ENCODE measurements around the gene CSRNP3.
A peak's percentile ranks its signal among the peaks of the same experiment; 100 is the strongest.

The CSRNP3 gene

GRCh38 chr2:165691615-165692014 lies 222.1 kb downstream of the CSRNP3 start:
- H3K4me3 ChIP-seq (ENCODE audit: low read depth, low read length): no peak overlapping the region
- in situ Hi-C loops (cut with HindIII; ENCODE audit: low sequenced_read_pairs): no loop called here
- peak; percentile 80 for DNase-seq (ENCODE audit: low read depth, low spot score)
- TF ChIP-seq CTCF (IDR thresholded peaks at IDR 0.05; ENCODE audit: low read depth, low read length): peak; percentile 26

- H3K4me3 ChIP-seq (ENCODE audit: low read depth, low read length): no peak overlapping the region
- in situ Hi-C loops (cut with HindIII; ENCODE audit: low sequenced_read_pairs): no loop called here
- TF ChIP-seq CTCF (IDR thresholded peaks at IDR 0.05; ENCODE audit: low read depth, low read length): no peak
- no peak for DNase-seq (ENCODE audit: low read depth, low spot score)
These were observed 223.4 kb downstream of the CSRNP3 start for GRCh38 chr2:165692906-165693305.

- in situ Hi-C loops (cut with HindIII; ENCODE audit: low sequenced_read_pairs): no loop called here
- TF ChIP-seq CTCF (IDR thresholded peaks at IDR 0.05; ENCODE audit: low read depth, low read length): no peak
- H3K4me3 ChIP-seq (ENCODE audit: low read depth, low read length): no peak overlapping the region
- DNase-seq (ENCODE audit: low read depth, low spot score): no peak
These were observed 224.3 kb downstream of the CSRNP3 start for GRCh38 chr2:165693838-165694237.

GRCh38 chr2:165697748-165698443 lies 228.4 kb downstream of the CSRNP3 start:
- in situ Hi-C loops (cut with HindIII; ENCODE audit: low sequenced_read_pairs): no loop called here
- no peak for TF ChIP-seq CTCF (IDR thresholded peaks at IDR 0.05; ENCODE audit: low read depth, low read length)

GRCh38 chr2:165698444-165698884 lies 229.0 kb downstream of the CSRNP3 start:
- in situ Hi-C loops (cut with HindIII; ENCODE audit: low sequenced_read_pairs): no loop called here
- peak; percentile 77 for TF ChIP-seq CTCF (IDR thresholded peaks at IDR 0.05; ENCODE audit: low read depth, low read length)
- H3K4me3 ChIP-seq (ENCODE audit: low read depth, low read length): no peak overlapping the region
- DNase-seq (ENCODE audit: low read depth, low spot score): peak; percentile 67

More at GRCh38 chr2:165697748-165698443, 228.4 kb downstream of the CSRNP3 start:
- no peak for DNase-seq (ENCODE audit: low read depth, low spot score)
- H3K4me3 ChIP-seq (ENCODE audit: low read depth, low read length): no peak overlapping the region

GRCh38 chr2:165699946-165700345 lies 230.4 kb downstream of the CSRNP3 start:
- no peak for TF ChIP-seq CTCF (IDR thresholded peaks at IDR 0.05; ENCODE audit: low read depth, low read length)
- DNase-seq (ENCODE audit: low read depth, low spot score): no peak
- H3K4me3 ChIP-seq (ENCODE audit: low read depth, low read length): no peak overlapping the region
- in situ Hi-C loops (cut with HindIII; ENCODE audit: low sequenced_read_pairs): no loop called here

Data from astrocyte of the spinal cord (primary cell).